GM19238 (cell line): ENCODE data around the gene SMYD1.

ENCODE experiments used
- DNase-seq: peaks from one replicate; pipeline ENCODE4 v3.0.0; 2011; ENCODE audit warnings: low spot score; ENCODE audit not compliant: insufficient read length

The SMYD1 gene

GRCh38 chr2:88139804-88140203, 72.2 kb downstream of the SMYD1 start:
- DNase-seq: no peak

GRCh38 chr2:88141952-88142351, 74.3 kb downstream of the SMYD1 start:
- DNase-seq: no peak

GRCh38 chr2:88144271-88144670, 76.6 kb downstream of the SMYD1 start:
- DNase-seq: no peak

GRCh38 chr2:88144914-88145497, 77.4 kb downstream of the SMYD1 start:
- no peak for DNase-seq

- DNase-seq: no peak
Observed at GRCh38 chr2:88146590-88146989, 79.0 kb downstream of the SMYD1 start.

- no peak for DNase-seq
Observed at GRCh38 chr2:88147145-88147544, 79.5 kb downstream of the SMYD1 start.

- DNase-seq: no peak
Observed at GRCh38 chr2:88148929-88149438, 81.4 kb downstream of the SMYD1 start.

GRCh38 chr2:88159481-88159880, 91.9 kb downstream of the SMYD1 start:
- DNase-seq: no peak

GRCh38 chr2:88159955-88160415, 92.4 kb downstream of the SMYD1 start:
- DNase-seq: peak; percentile 33

GRCh38 chr2:88160517-88160916, 92.9 kb downstream of the SMYD1 start:
- no peak for DNase-seq

- DNase-seq: no peak
Observed at GRCh38 chr2:88161446-88162244, 94.0 kb downstream of the SMYD1 start.
